Measurements from ENCODE around the gene SREBF2. TPM values are rescaled to one million over a fixed set of nuclear protein-coding genes. Genes with fewer than 3 reads are reported as not detected.

The SREBF2 gene
- polyA plus RNA-seq, 4 donors, result 14.1 to 82.2 (median 48.1) TPM

- H3K36me3 ChIP-seq (ENCODE audit: control insufficient read depth in 3 of 3, insufficient read depth in 2 of 3, low read depth in 1 of 3, low read length in 3 of 3), result peaks cover 0 to 42% (median 0%) of the 10 kb centered on the region in 3 donors
- FAIRE-seq, result no peak
- peaks cover 0 to 4% of the 10 kb centered on the region in 2 donors for H3K9me3 ChIP-seq (ENCODE audit: control insufficient read depth in 2 of 2, insufficient read depth in 1 of 2, low read depth in 1 of 2, low read length in 1 of 2)
- H3K27me3 ChIP-seq (ENCODE audit: control insufficient read depth in 3 of 3, insufficient read depth in 3 of 3, low read length in 3 of 3), result no peaks in the 10 kb centered on the region
- DNase-seq, result no peak
- no peaks in the 10 kb centered on the region for H3K4me1 ChIP-seq (ENCODE audit: control insufficient read depth in 3 of 3, insufficient read depth in 2 of 3, low read depth in 1 of 3, low read length in 2 of 3)
- no peak overlapping the region for H3K27ac ChIP-seq (ENCODE audit: low read depth in 1 of 3, low read length in 2 of 3)
- H3K4me3 ChIP-seq (ENCODE audit: low read depth in 1 of 3, low read length in 3 of 3), result no peak overlapping the region
- WGBS, 3 donors, result 89 to 100% (median 94%) methylated on average over 7 to 9 of the region's 9 CpGs
These were observed 102.6 kb downstream of the SREBF2 start for GRCh38 chr22:41935509-41935908.

DNA sequence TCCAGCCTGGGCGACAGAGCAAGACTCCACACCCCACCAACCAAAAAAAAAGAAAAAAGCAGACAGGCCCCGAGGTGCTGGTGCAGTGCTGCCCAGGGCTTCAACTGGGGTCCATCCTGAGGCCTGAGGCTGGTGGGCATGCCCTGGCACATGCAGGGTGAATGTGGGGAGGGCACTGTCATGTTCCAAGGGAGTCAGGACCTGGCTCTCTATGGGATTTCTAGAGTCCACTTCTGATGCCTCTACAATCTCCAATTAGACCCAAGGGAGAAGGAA, 103.9 kb downstream of the SREBF2 start:
- WGBS, 3 donors, result 88 to 92% (median 91%) methylated on average over 2 of the region's 2 CpGs
- H3K4me1 ChIP-seq (ENCODE audit: control insufficient read depth in 3 of 3, insufficient read depth in 2 of 3, low read depth in 1 of 3, low read length in 2 of 3), result peaks cover 0 to 4% (median 0%) of the 10 kb centered on the region in 3 donors
- no peak overlapping the region for H3K4me3 ChIP-seq (ENCODE audit: low read depth in 1 of 3, low read length in 3 of 3)
- H3K36me3 ChIP-seq (ENCODE audit: control insufficient read depth in 3 of 3, insufficient read depth in 2 of 3, low read depth in 1 of 3, low read length in 3 of 3), result peaks cover 0 to 55% (median 0%) of the 10 kb centered on the region in 3 donors
- peaks cover 0 to 4% of the 10 kb centered on the region in 2 donors for H3K9me3 ChIP-seq (ENCODE audit: control insufficient read depth in 2 of 2, insufficient read depth in 1 of 2, low read depth in 1 of 2, low read length in 1 of 2)
- H3K27ac ChIP-seq (ENCODE audit: low read depth in 1 of 3, low read length in 2 of 3), result peak overlapping the region in 1 of 3 donors; percentile 16
- DNase-seq (no peak), FAIRE-seq (no peak)
- no peaks in the 10 kb centered on the region for H3K27me3 ChIP-seq (ENCODE audit: control insufficient read depth in 3 of 3, insufficient read depth in 3 of 3, low read length in 3 of 3)

GRCh38 chr22:41939981-41940831, 107.3 kb downstream of the SREBF2 start:
- FAIRE-seq (no peak), DNase-seq (peak in 1 of 2 donors; percentile 80)
- H3K27me3 ChIP-seq (ENCODE audit: control insufficient read depth in 3 of 3, insufficient read depth in 3 of 3, low read length in 3 of 3), result no peaks in the 10 kb centered on the region
- 59 to 70% (median 62%) methylated on average over 13 of the region's 13 CpGs for WGBS, 3 donors
- H3K27ac ChIP-seq (ENCODE audit: low read depth in 1 of 3, low read length in 2 of 3), result peak overlapping the region; percentile 42 to 90 (median 63)
- H3K4me3 ChIP-seq (ENCODE audit: low read depth in 1 of 3, low read length in 3 of 3), result no peak overlapping the region
- peaks cover 0 to 56% (median 0%) of the 10 kb centered on the region in 3 donors for H3K36me3 ChIP-seq (ENCODE audit: control insufficient read depth in 3 of 3, insufficient read depth in 2 of 3, low read depth in 1 of 3, low read length in 3 of 3)
- H3K9me3 ChIP-seq (ENCODE audit: control insufficient read depth in 2 of 2, insufficient read depth in 1 of 2, low read depth in 1 of 2, low read length in 1 of 2), result peaks cover 0 to 4% of the 10 kb centered on the region in 2 donors
- H3K4me1 ChIP-seq (ENCODE audit: control insufficient read depth in 3 of 3, insufficient read depth in 2 of 3, low read depth in 1 of 3, low read length in 2 of 3), result peaks cover 0 to 4% (median 0%) of the 10 kb centered on the region in 3 donors

GRCh38 chr22:41940832-41941765, 108.2 kb downstream of the SREBF2 start:
- Histone ChIP-seq H3K27ac (ENCODE audit: low read depth in 1 of 3, low read length in 2 of 3) (peak overlapping the region; percentile 42 to 90 (median 63)), H3K4me3 (ENCODE audit: low read depth in 1 of 3, low read length in 3 of 3) (no peak overlapping the region), H3K27me3 (ENCODE audit: control insufficient read depth in 3 of 3, insufficient read depth in 3 of 3, low read length in 3 of 3) (no peaks in the 10 kb centered on the region), H3K36me3 (ENCODE audit: control insufficient read depth in 3 of 3, insufficient read depth in 2 of 3, low read depth in 1 of 3, low read length in 3 of 3) (peaks cover 0 to 55% (median 0%) of the 10 kb centered on the region in 3 donors), H3K4me1 (ENCODE audit: control insufficient read depth in 3 of 3, insufficient read depth in 2 of 3, low read depth in 1 of 3, low read length in 2 of 3) (peaks cover 0 to 10% (median 0%) of the 10 kb centered on the region in 3 donors), H3K9me3 (ENCODE audit: control insufficient read depth in 2 of 2, insufficient read depth in 1 of 2, low read depth in 1 of 2, low read length in 1 of 2) (peaks cover 0 to 4% of the 10 kb centered on the region in 2 donors)
- DNase-seq (peak; percentile 82 to 86), FAIRE-seq (no peak)
- 44 to 50% (median 45%) methylated on average over 13 of the region's 13 CpGs for WGBS, 3 donors

DNA sequence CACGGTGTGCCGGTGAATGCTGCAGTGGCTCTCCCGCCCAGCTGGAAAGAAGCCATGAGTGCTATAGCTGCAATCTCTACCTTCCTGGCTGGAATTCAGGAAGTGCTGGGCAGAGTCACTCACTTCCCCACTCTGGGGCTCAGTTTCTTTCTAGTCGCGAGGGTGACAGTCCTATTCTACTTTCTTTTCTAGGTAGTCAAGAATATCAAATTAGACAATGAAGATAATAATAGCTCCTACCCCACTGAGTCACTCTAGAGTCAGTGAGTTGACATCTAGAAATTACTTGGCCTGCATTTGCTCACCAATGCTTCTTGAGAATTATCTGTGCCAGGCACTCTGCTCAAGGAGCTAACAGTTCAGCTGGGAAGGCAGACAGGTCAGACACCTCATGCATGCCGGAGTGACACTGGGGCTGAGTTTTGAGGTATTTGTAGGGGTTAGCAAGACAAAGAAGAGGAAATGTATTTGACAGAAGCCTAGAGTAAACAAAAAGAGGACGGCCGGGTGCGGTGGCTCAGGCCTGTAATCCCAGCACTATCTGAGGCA, 110.8 kb downstream of the SREBF2 start:
- H3K4me1 ChIP-seq (ENCODE audit: control insufficient read depth in 3 of 3, insufficient read depth in 2 of 3, low read depth in 1 of 3, low read length in 2 of 3), result peaks cover 0 to 18% (median 0%) of the 10 kb centered on the region in 3 donors
- peaks cover 0 to 43% (median 0%) of the 10 kb centered on the region in 3 donors for H3K36me3 ChIP-seq (ENCODE audit: control insufficient read depth in 3 of 3, insufficient read depth in 2 of 3, low read depth in 1 of 3, low read length in 3 of 3)
- peaks cover 0 to 4% of the 10 kb centered on the region in 2 donors for H3K9me3 ChIP-seq (ENCODE audit: control insufficient read depth in 2 of 2, insufficient read depth in 1 of 2, low read depth in 1 of 2, low read length in 1 of 2)
- no peak overlapping the region for H3K27ac ChIP-seq (ENCODE audit: low read depth in 1 of 3, low read length in 2 of 3)
- DNase-seq, result peak in 1 of 2 donors; percentile 62
- H3K4me3 ChIP-seq (ENCODE audit: low read depth in 1 of 3, low read length in 3 of 3), result no peak overlapping the region
- FAIRE-seq, result no peak
- H3K27me3 ChIP-seq (ENCODE audit: control insufficient read depth in 3 of 3, insufficient read depth in 3 of 3, low read length in 3 of 3), result no peaks in the 10 kb centered on the region
- WGBS, 3 donors, result 37 to 58% (median 45%) methylated on average over 9 of the region's 9 CpGs

- 0 to 2% (median 1%) methylated on average over 52 to 56 of the region's 56 CpGs for WGBS, 3 donors
- H3K4me3 ChIP-seq (ENCODE audit: low read depth in 1 of 3, low read length in 3 of 3), result peak within 1 kb of the TSS; percentile 59 to 83 (median 59)
- H3K4me1 ChIP-seq (ENCODE audit: control insufficient read depth in 3 of 3, insufficient read depth in 2 of 3, low read depth in 1 of 3, low read length in 2 of 3), result peaks cover 0 to 14% (median 0%) of the 10 kb centered on the region in 3 donors
- peaks cover 0 to 16% (median 0%) of the 10 kb centered on the region in 3 donors for H3K36me3 ChIP-seq (ENCODE audit: control insufficient read depth in 3 of 3, insufficient read depth in 2 of 3, low read depth in 1 of 3, low read length in 3 of 3)
- no peaks in the 10 kb centered on the region for H3K9me3 ChIP-seq (ENCODE audit: control insufficient read depth in 2 of 2, insufficient read depth in 1 of 2, low read depth in 1 of 2, low read length in 1 of 2)
- no peaks in the 10 kb centered on the region for H3K27me3 ChIP-seq (ENCODE audit: control insufficient read depth in 3 of 3, insufficient read depth in 3 of 3, low read length in 3 of 3)
- DNase-seq (peak; percentile 95 to 97), FAIRE-seq (no peak)
- peak within 1 kb of the TSS in 2 of 3 donors; percentile 1 to 39 for H3K27ac ChIP-seq (ENCODE audit: low read depth in 1 of 3, low read length in 2 of 3)
These were observed 113.9 kb downstream of the SREBF2 start, which contains the start of gene CENPM for GRCh38 chr22:41946629-41947423. TSS of gene CENPM (minus strand) at chr22:41947152. CDS start at chr22:41947076, 76 bp downstream.

DNA sequence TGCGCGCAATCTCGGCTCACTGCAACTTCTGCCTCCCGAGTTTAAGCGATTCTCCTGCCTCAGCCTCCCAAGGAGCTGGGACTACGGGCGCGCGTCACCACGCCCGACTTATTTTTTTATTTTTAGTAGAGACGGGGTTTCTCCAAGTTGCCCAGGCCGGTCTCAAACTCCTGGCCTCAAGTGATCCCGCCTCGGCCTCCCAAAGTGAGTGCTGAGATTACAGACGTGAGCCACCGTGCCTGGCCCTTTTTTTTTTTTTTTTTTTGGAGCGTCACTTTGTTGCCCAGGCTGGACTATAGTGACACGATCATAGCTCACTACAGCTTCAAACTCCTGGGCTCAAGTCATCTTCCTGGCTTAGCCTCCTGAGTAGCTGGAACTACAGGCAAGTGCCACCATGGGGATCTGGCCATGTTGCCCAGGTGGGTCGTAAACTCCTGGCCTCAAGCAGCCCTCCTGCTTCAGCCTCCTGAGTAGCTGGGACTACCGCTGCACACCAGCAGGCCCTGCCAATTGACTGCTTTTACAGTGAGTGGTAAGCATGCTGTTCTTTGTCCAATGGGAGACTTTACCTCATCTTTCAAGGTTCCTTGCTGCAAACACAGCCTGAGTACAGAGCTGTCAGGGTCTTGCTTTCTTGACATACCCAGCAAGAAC, 114.6 kb downstream of the SREBF2 start:
- FAIRE-seq, result no peak
- H3K27me3 ChIP-seq (ENCODE audit: control insufficient read depth in 3 of 3, insufficient read depth in 3 of 3, low read length in 3 of 3), result no peaks in the 10 kb centered on the region
- DNase-seq, result no peak
- H3K4me3 ChIP-seq (ENCODE audit: low read depth in 1 of 3, low read length in 3 of 3), result peak overlapping the region in 1 of 3 donors; percentile 83
- H3K9me3 ChIP-seq (ENCODE audit: control insufficient read depth in 2 of 2, insufficient read depth in 1 of 2, low read depth in 1 of 2, low read length in 1 of 2), result no peaks in the 10 kb centered on the region
- H3K4me1 ChIP-seq (ENCODE audit: control insufficient read depth in 3 of 3, insufficient read depth in 2 of 3, low read depth in 1 of 3, low read length in 2 of 3), result peaks cover 0 to 14% (median 0%) of the 10 kb centered on the region in 3 donors
- WGBS, 3 donors, result 70 to 74% (median 72%) methylated on average over 21 of the region's 21 CpGs
- no peak overlapping the region for H3K27ac ChIP-seq (ENCODE audit: low read depth in 1 of 3, low read length in 2 of 3)
- peaks cover 0 to 12% (median 0%) of the 10 kb centered on the region in 3 donors for H3K36me3 ChIP-seq (ENCODE audit: control insufficient read depth in 3 of 3, insufficient read depth in 2 of 3, low read depth in 1 of 3, low read length in 3 of 3)

Measured in small intestine (tissue), 7 donors.